GM19328 (cell line): ENCODE measurements around the gene ITPR3.

Experiments used
- ATAC-seq: cut with Tn5 transposase; IDR thresholded peaks from one replicate; pipeline ENCODE4 v1.9.1; 2021; ENCODE audit warnings: mild to moderate bottlenecking, moderate library complexity; ENCODE audit not compliant: unreplicated experiment

ITPR3 gene

GRCh38 chr6:33620856-33621710 lies at the start of gene ITPR3:
TSS of gene ITPR3 (plus strand) at chr6:33621322. CDS start at chr6:33621603, 281 bp downstream.
- ATAC-seq, result peak; percentile 63

GRCh38 chr6:33571637-33572316 lies 49.3 kb upstream of the ITPR3 start:
- ATAC-seq, result no peak

- no peak for ATAC-seq
Measured at GRCh38 chr6:33575211-33575610, 45.9 kb upstream of the ITPR3 start.

GRCh38 chr6:33576668-33577067 lies 44.5 kb upstream of the ITPR3 start:
- ATAC-seq, result no peak

- no peak for ATAC-seq
Measured at GRCh38 chr6:33577106-33577535, 44.0 kb upstream of the ITPR3 start.

- ATAC-seq, result no peak
Measured at GRCh38 chr6:33577718-33578117, 43.4 kb upstream of the ITPR3 start.

GRCh38 chr6:33578164-33578563 lies 43.0 kb upstream of the ITPR3 start:
- ATAC-seq, result no peak

- ATAC-seq, result no peak
Measured at GRCh38 chr6:33578588-33579011, 42.5 kb upstream of the ITPR3 start.

- ATAC-seq, result peak; percentile 90
Measured at GRCh38 chr6:33579828-33580714, 41.1 kb upstream of the ITPR3 start, which contains the start of gene BAK1. TSS of gene BAK1 (minus strand) at chr6:33580276. CDS start at chr6:33577604, 2,672 bp downstream.

GRCh38 chr6:33581186-33581585 lies 39.9 kb upstream of the ITPR3 start:
- ATAC-seq, result no peak

- ATAC-seq, result no peak
Measured at GRCh38 chr6:33583591-33584155, 37.4 kb upstream of the ITPR3 start.

- ATAC-seq, result no peak
Measured at GRCh38 chr6:33584700-33585402, 36.3 kb upstream of the ITPR3 start.

- ATAC-seq, result no peak
Measured at GRCh38 chr6:33585403-33586107, 35.6 kb upstream of the ITPR3 start.

GRCh38 chr6:33586108-33586640 lies 34.9 kb upstream of the ITPR3 start:
- no peak for ATAC-seq

- no peak for ATAC-seq
Measured at GRCh38 chr6:33587529-33587928, 33.6 kb upstream of the ITPR3 start.

GRCh38 chr6:33588894-33589293 lies 32.2 kb upstream of the ITPR3 start:
- no peak for ATAC-seq

GRCh38 chr6:33589392-33589730 lies 31.8 kb upstream of the ITPR3 start:
- no peak for ATAC-seq

GRCh38 chr6:33589731-33590530 lies 31.2 kb upstream of the ITPR3 start:
- ATAC-seq, result no peak
